ENCODE results near the gene ARMC5. TPM values are rescaled to one million over a fixed set of nuclear protein-coding genes. Genes with fewer than 3 reads are reported as not detected.
A peak's percentile ranks its signal among the peaks of the same experiment; 100 is the strongest.

The ARMC5 gene
- total and polyA plus RNA-seq, 9 of the 15 experiments (the other 6 are each of a cell fraction or from before 2014, with no cell fraction given) = 0.11 to 13.5 (median 2.1) TPM

DNA sequence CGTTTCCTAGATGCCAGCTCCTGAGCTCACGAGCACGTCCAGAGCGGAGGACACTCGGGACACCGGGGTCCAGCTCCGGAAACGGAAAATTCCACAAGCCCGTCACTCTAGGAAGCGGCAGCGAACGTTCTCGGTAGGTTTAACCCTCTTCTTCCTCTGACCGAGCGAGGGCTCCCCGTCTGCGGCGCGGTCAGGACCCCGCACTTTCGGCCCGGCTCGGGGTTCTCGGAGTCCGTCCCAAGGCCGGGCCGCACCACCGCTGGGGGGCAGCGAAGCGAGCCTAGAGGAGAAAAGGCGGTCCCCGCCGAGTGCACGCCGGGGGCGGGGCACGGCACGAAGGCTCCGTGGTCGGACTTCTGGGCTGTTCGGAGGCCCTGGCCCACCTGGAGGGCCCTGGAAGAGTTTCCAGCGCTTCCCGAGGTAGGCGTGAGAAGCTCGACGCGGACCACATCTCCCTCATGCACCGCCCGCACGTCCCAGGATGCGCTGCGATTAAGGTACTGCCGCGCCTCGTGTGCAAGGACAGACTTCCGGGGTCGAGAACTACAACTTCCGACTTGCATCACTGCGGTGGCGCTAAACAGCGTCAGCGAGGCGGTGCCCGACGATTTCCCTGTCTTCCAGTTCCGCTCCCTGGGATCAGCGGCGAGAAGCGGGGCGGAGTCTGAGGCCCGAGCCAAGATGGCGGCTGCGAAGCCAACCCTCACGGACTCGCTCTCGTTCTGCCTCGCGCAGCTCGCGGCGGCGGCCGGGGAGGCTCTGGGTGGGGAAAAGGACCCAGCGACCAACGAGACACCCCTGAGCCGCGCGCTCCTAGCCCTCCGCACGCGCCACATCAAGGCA is at the start of gene ARMC5 (continued):
- TF ChIP-seq, protein P1, sequence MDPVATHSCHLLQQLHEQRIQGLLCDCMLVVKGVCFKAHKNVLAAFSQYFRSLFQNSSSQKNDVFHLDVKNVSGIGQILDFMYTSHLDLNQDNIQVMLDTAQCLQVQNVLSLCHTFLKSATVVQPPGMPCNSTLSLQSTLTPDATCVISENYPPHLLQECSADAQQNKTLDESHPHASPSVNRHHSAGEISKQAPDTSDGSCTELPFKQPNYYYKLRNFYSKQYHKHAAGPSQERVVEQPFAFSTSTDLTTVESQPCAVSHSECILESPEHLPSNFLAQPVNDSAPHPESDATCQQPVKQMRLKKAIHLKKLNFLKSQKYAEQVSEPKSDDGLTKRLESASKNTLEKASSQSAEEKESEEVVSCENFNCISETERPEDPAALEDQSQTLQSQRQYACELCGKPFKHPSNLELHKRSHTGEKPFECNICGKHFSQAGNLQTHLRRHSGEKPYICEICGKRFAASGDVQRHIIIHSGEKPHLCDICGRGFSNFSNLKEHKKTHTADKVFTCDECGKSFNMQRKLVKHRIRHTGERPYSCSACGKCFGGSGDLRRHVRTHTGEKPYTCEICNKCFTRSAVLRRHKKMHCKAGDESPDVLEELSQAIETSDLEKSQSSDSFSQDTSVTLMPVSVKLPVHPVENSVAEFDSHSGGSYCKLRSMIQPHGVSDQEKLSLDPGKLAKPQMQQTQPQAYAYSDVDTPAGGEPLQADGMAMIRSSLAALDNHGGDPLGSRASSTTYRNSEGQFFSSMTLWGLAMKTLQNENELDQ (CRISPR knock-in tag; IDR thresholded peaks at IDR 0.05; ENCODE audit: borderline replicate concordance) = no peak
- TF ChIP-seq ZNF232 (CRISPR knock-in tag; IDR thresholded peaks at IDR 0.05) = peak; percentile 81; the same call in 1 of the 2 replicates
- TF ChIP-seq ZNF224 (CRISPR knock-in tag; IDR thresholded peaks at IDR 0.05) = no peak
- TF ChIP-seq PRPF4 (IDR thresholded peaks at IDR 0.05; ENCODE audit: insufficient read depth, low read depth, low read length, poor library complexity, severe bottlenecking) = no peak
- TF ChIP-seq HMG20A (CRISPR knock-in tag; conservative IDR thresholded peaks at IDR 0.05) = no peak
- 0 out of 2 replicates have a peak, but pooled peaks have one; percentile 48 for TF ChIP-seq ZNF41 (CRISPR knock-in tag; conservative IDR thresholded peaks at IDR 0.05)
- TF ChIP-seq ZNF124 (CRISPR knock-in tag; IDR thresholded peaks at IDR 0.05) = no peak
- no peak for TF ChIP-seq SREBF1 (IDR thresholded peaks at IDR 0.05; ENCODE audit: borderline replicate concordance, low read depth, low read length)
- TF ChIP-seq POLR2G (IDR thresholded peaks at IDR 0.05; ENCODE audit: low read depth, low read length) = peak; percentile 87
- no peak for TF ChIP-seq MEIS2 (IDR thresholded peaks at IDR 0.05; ENCODE audit: partially characterized antibody)
- TF ChIP-seq CC2D1A (IDR thresholded peaks at IDR 0.05) = no peak
- TF ChIP-seq MEF2D (tag; conservative IDR thresholded peaks at IDR 0.05; ENCODE audit: low read depth) = no peak
- no peak for TF ChIP-seq TSC22D4 (tag; IDR thresholded peaks at IDR 0.05)
- peak; percentile 60 for TF ChIP-seq RBBP5 (IDR thresholded peaks at IDR 0.05; ENCODE audit: borderline replicate concordance, insufficient read depth, low read length, poor library complexity, severe bottlenecking)
- TF ChIP-seq, protein P2, sequence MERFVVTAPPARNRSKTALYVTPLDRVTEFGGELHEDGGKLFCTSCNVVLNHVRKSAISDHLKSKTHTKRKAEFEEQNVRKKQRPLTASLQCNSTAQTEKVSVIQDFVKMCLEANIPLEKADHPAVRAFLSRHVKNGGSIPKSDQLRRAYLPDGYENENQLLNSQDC (CRISPR knock-in tag; IDR thresholded peaks at IDR 0.05) = no peak
- no peak for TF ChIP-seq STAT5B (CRISPR knock-in tag; IDR thresholded peaks at IDR 0.05)
- TF ChIP-seq, protein P3, sequence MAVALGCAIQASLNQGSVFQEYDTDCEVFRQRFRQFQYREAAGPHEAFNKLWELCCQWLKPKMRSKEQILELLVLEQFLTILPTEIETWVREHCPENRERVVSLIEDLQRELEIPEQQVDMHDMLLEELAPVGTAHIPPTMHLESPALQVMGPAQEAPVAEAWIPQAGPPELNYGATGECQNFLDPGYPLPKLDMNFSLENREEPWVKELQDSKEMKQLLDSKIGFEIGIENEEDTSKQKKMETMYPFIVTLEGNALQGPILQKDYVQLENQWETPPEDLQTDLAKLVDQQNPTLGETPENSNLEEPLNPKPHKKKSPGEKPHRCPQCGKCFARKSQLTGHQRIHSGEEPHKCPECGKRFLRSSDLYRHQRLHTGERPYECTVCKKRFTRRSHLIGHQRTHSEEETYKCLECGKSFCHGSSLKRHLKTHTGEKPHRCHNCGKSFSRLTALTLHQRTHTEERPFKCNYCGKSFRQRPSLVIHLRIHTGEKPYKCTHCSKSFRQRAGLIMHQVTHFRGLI (CRISPR knock-in tag; IDR thresholded peaks at IDR 0.05) = no peak
- no peak for TF ChIP-seq RFX5 (IDR thresholded peaks at IDR 0.05; ENCODE audit: low read depth, low read length)
- no peak for TF ChIP-seq ZC3H8 (IDR thresholded peaks at IDR 0.05)
- TF ChIP-seq CREM (IDR thresholded peaks at IDR 0.05; ENCODE audit: low read depth) = peak; percentile 98
- peak; percentile 90 for TF ChIP-seq CXXC5 (CRISPR knock-in tag; IDR thresholded peaks at IDR 0.05)
- TF ChIP-seq FOXK2 (conservative IDR thresholded peaks at IDR 0.05 in 1 of 2, IDR thresholded peaks at IDR 0.05 in 1 of 2; ENCODE audit: low read depth in 2 of 2) = peak; percentile 48 to 52; a peak in 3 of 4 replicates
